Hematopoietic multipotent progenitor cell treated with erythropoietin and hydrocortisone succinate and interleukin-3 and kit ligand, for 17 days (in vitro differentiated cells): ENCODE measurements around the gene CTSC.
"Not testable (repeated sequence)": the region's sequence is repeated elsewhere in the genome, so short reads cannot be mapped to it uniquely, and the experiment has no call there.

Experiments
- DNase-seq: peaks from one replicate; pipeline ENCODE4 v3.0.0-alpha.2; 2015; ENCODE audit warnings: low spot score

Gene CTSC

GRCh38 chr11:88352139-88352538 is 14.6 kb upstream of the CTSC start:
- DNase-seq = no peak

- no peak for DNase-seq
These were observed 11.3 kb upstream of the CTSC start for GRCh38 chr11:88348870-88349269.

GRCh38 chr11:88345949-88346348 is 8.4 kb upstream of the CTSC start:
- DNase-seq = no peak

GRCh38 chr11:88345408-88345807 is 7.9 kb upstream of the CTSC start:
- DNase-seq = no peak

GRCh38 chr11:88344869-88345268 is 7.3 kb upstream of the CTSC start:
- DNase-seq = no peak

- DNase-seq = no peak
These were observed 4.2 kb upstream of the CTSC start for GRCh38 chr11:88341522-88342251.

GRCh38 chr11:88340366-88340935 is 2.9 kb upstream of the CTSC start:
- DNase-seq = no peak

- DNase-seq = peak; percentile 28
These were observed 592 bp upstream of the CTSC start for GRCh38 chr11:88337987-88338668.

GRCh38 chr11:88335284-88335683 is 2.3 kb downstream of the CTSC start:
- DNase-seq = no peak

- DNase-seq = no peak
These were observed 3.7 kb downstream of the CTSC start for GRCh38 chr11:88333862-88334261.

- no peak for DNase-seq
These were observed 4.7 kb downstream of the CTSC start for GRCh38 chr11:88332851-88333250.

GRCh38 chr11:88330826-88331428 is 6.6 kb downstream of the CTSC start:
- no peak for DNase-seq

- DNase-seq = no peak
These were observed 7.8 kb downstream of the CTSC start for GRCh38 chr11:88329563-88330250.

GRCh38 chr11:88327462-88328143 is 9.9 kb downstream of the CTSC start:
- no peak for DNase-seq

GRCh38 chr11:88327061-88327460 is 10.5 kb downstream of the CTSC start:
- no peak for DNase-seq

GRCh38 chr11:88326099-88326498 is 11.4 kb downstream of the CTSC start:
- no peak for DNase-seq

GRCh38 chr11:88324562-88325345 is 12.8 kb downstream of the CTSC start:
- DNase-seq = no peak

GRCh38 chr11:88322881-88323280 is 14.7 kb downstream of the CTSC start:
- not testable (repeated sequence) for DNase-seq

GRCh38 chr11:88321412-88321811 is 16.1 kb downstream of the CTSC start:
- DNase-seq = not testable (repeated sequence)

- no peak for DNase-seq
These were observed 17.4 kb downstream of the CTSC start for GRCh38 chr11:88320149-88320559.

GRCh38 chr11:88318017-88318416 is 19.5 kb downstream of the CTSC start:
- DNase-seq = no peak
